Measurements from ENCODE around the gene NCAPD2.
A peak's percentile ranks its signal among the peaks of the same experiment; 100 is the strongest.

NCAPD2 gene

DNA sequence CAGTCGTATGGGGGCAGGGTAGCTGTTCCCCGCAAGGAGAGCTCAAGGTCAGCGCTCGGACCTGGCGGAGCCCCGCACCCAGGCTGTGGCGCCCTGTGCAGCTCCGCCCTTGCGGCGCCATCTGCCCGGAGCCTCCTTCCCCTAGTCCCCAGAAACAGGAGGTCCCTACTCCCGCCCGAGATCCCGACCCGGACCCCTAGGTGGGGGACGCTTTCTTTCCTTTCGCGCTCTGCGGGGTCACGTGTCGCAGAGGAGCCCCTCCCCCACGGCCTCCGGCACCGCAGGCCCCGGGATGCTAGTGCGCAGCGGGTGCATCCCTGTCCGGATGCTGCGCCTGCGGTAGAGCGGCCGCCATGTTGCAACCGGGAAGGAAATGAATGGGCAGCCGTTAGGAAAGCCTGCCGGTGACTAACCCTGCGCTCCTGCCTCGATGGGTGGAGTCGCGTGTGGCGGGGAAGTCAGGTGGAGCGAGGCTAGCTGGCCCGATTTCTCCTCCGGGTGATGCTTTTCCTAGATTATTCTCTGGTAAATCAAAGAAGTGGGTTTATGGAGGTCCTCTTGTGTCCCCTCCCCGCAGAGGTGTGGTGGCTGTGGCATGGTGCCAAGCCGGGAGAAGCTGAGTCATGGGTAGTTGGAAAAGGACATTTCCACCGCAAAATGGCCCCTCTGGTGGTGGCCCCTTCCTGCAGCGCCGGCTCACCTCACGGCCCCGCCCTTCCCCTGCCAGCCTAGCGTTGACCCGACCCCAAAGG lies 41.2 kb downstream of the NCAPD2 start:
- peak; percentile 75 to 77 for DNase-seq

DNA sequence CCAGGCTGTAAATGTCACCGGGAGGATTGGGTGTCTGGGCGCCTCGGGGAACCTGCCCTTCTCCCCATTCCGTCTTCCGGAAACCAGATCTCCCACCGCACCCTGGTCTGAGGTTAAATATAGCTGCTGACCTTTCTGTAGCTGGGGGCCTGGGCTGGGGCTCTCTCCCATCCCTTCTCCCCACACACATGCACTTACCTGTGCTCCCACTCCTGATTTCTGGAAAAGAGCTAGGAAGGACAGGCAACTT lies 41.7 kb downstream of the NCAPD2 start:
- no peak for DNase-seq

DNA sequence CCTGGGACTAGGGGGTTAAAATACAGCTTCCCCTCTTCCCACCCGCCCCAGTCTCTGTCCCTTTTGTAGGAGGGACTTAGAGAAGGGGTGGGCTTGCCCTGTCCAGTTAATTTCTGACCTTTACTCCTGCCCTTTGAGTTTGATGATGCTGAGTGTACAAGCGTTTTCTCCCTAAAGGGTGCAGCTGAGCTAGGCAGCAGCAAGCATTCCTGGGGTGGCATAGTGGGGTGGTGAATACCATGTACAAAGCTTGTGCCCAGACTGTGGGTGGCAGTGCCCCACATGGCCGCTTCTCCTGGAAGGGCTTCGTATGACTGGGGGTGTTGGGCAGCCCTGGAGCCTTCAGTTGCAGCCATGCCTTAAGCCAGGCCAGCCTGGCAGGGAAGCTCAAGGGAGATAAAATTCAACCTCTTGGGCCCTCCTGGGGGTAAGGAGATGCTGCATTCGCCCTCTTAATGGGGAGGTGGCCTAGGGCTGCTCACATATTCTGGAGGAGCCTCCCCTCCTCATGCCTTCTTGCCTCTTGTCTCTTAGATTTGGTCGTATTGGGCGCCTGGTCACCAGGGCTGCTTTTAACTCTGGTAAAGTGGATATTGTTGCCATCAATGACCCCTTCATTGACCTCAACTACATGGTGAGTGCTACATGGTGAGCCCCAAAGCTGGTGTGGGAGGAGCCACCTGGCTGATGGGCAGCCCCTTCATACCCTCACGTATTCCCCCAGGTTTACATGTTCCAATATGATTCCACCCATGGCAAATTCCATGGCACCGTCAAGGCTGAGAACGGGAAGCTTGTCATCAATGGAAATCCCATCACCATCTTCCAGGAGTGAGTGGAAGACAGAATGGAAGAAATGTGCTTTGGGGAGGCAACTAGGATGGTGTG lies 42.3 kb downstream of the NCAPD2 start:
- no peak for DNase-seq

GRCh38 chr12:6536894-6537579 lies 43.1 kb downstream of the NCAPD2 start:
- DNase-seq = peak in 1 of 2 donors; percentile 10

DNA sequence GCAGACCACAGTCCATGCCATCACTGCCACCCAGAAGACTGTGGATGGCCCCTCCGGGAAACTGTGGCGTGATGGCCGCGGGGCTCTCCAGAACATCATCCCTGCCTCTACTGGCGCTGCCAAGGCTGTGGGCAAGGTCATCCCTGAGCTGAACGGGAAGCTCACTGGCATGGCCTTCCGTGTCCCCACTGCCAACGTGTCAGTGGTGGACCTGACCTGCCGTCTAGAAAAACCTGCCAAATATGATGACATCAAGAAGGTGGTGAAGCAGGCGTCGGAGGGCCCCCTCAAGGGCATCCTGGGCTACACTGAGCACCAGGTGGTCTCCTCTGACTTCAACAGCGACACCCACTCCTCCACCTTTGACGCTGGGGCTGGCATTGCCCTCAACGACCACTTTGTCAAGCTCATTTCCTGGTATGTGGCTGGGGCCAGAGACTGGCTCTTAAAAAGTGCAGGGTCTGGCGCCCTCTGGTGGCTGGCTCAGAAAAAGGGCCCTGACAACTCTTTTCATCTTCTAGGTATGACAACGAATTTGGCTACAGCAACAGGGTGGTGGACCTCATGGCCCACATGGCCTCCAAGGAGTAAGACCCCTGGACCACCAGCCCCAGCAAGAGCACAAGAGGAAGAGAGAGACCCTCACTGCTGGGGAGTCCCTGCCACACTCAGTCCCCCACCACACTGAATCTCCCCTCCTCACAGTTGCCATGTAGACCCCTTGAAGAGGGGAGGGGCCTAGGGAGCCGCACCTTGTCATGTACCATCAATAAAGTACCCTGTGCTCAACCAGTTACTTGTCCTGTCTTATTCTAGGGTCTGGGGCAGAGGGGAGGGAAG lies 43.9 kb downstream of the NCAPD2 start:
- peak; percentile 83 to 89 for DNase-seq

GRCh38 chr12:6538420-6539313 lies 44.8 kb downstream of the NCAPD2 start:
- DNase-seq = peak in 1 of 2 donors; percentile 10

DNA sequence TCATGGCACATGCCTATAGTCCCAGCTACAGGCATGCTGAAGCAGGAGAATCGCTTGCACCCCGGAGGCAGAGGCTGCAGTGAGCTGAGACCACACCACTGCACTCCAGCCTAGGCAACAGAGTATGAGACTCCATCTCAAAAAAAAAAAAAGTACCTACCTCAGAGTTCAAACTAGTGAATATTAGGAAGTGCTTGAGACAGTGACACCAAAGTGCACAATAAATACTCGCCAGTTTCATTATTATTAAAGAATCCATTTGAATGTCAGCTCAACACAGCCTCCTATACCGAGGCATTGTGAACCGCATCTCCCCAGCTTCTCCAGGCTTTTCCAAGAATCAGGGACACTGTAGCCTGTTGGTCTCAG lies 45.4 kb downstream of the NCAPD2 start:
- DNase-seq = no peak

GRCh38 chr12:6539707-6540134 lies 45.8 kb downstream of the NCAPD2 start:
- no peak for DNase-seq

DNA sequence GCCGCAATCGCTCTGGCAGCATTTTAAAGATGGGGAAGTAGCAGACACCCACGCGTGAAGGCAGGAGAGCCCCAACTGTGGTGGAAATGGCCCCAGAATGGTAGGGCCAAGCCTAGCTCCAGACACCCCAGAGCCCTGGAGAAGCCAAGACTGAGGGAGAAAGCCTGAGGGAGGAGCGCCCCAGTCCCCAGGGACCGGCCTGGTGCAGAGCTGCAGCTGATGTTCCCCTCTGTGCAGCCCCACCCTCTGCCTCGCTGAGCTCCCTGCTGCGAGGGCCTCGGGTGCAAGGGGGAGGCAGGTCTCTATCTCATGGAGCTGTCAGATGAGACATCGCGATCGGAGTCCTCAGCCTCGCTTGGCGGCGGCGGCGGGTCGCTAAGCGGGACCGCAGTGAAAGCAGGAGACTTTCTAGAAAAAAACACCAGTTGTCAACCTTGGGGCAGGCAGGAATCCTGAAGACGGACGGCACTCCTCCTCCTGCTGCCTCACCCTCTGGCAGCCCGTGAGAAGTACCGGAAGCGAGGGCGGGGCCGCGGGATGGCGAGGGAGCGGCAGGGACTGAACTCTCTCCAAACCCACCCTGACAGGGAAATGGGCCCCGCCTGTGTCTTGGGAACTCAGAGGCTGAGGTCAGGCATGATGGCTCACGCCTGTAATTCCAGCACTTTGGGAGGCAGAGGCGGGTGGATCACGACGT lies 46.4 kb downstream of the NCAPD2 start:
- DNase-seq = peak in 1 of 2 donors; percentile 45

- DNase-seq = no peak
Observed at GRCh38 chr12:6541371-6542165, 47.7 kb downstream of the NCAPD2 start.

DNA sequence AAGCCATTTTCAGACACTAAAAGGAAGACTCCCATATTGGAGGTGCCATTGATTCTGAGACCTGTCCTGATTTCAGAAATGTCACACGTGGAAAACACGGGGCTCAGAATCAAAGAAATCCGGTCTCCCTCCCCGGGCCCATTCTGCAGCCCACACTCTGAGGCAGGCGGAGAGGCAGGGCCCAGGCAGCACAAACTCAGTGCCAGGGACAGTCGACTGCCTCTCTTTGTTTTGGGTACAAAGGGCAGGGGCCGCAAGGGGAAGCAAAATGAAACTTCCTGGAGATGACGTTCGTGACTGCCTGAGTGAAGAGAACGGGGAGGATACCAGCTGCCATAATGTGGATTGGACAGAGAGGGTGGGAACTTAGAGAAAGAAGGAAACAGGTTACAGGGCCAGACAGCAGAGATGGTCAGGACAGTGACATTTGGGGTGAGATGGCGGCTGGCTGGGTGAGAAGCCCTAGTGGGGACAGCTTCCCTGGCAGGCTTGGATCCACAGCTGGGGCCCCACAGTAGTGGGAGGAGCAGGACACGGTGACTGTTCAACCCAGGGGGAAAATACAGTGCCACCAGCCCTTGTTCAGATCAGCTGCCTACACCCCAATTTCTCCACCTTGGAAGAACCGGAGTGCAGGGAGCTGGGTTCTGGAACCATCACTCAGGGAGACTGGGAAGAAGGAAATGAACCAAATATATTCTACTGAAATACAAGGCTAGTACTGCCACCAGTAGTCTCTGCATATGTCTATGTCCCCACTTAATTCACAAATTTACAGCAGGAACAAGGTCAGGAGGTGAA lies 48.5 kb downstream of the NCAPD2 start:
- peak in 1 of 2 donors; percentile 28 for DNase-seq

DNA sequence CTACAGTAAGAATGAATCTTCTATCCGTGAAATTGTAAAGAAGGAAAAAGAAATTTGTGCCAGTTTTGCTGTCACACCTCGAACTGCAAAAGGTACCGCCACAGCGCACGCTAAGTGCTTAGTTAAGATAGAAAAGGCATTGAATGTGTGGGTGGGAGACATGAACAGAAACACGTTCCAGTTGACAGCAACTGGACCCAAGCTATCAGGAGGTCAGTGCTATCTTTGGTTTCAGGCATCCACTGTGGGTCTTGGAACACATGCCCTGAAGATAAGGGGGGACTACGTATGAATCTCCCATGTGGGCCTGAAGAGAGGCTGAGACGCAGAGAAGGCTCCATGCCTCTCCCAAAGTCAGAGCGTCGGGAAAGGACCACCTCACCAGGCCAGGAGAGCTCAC lies 52.1 kb downstream of the NCAPD2 start:
- no peak for DNase-seq

- no peak for DNase-seq
Observed at GRCh38 chr12:6547566-6547965, 53.7 kb downstream of the NCAPD2 start.

DNA sequence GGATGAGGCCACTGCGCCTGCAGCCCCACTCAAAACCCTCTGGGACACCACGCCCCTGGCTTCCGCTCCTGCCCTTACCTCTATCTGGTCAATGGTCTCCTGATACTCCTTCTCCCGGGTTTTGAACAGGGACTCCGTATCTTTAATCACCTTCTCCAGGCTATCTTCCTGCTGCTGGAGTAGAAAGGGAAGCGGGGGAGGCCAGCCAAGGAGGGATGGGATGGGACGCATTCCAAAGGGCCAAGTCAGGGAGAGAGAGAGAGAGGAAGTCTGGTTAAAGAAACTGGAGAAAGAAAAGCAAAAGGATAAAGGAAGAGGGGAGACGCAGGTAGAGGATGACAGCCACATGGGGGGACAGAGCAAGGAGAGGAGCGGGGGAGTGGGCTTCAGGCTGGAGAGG lies 54.1 kb downstream of the NCAPD2 start:
- no peak for DNase-seq

DNA sequence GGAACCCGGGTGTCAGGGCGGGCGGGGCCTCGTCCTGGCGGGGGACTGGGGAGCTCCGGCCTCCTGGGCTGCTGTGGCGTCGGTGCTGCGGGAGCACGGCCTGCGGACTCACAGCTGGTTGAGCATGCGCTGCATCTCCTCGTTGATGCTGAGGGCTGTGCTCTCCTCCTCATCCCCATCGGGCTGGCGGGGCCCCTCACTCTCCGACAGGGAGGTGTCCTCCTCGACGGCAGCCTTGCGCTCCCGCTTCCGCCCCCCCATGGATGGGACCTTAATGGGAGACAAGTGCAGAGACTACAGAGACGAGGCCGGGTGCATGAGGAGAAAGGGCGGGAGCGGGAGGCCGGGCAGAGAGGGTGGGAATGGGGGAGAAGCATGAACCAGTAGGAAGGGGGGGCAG lies 54.7 kb downstream of the NCAPD2 start:
- DNase-seq = no peak

GRCh38 chr12:6548966-6549683 lies 55.2 kb downstream of the NCAPD2 start:
- DNase-seq = no peak

DNA sequence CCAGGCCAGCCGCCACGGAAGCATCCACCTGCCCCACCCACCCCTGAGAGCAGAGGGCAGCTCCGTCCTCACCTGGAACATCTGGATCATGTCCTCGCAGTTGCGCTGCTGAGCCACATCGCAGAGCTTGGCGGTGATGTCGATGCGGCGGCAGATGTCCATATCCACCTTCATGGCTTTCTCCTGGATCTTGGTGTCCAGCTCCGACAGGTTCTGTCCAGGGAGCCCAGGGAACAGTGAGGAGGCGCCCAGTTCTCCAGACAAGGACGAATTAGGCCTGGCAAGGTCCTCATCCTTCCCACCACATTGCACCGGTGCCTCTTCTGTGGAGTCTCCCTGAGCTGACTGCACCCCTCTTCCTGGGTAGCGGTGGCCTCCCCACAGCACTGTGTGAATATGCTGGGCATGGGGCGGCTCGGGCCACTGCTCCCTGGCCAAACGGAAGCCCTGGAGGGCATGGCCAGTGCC lies 55.8 kb downstream of the NCAPD2 start:
- no peak for DNase-seq

DNA sequence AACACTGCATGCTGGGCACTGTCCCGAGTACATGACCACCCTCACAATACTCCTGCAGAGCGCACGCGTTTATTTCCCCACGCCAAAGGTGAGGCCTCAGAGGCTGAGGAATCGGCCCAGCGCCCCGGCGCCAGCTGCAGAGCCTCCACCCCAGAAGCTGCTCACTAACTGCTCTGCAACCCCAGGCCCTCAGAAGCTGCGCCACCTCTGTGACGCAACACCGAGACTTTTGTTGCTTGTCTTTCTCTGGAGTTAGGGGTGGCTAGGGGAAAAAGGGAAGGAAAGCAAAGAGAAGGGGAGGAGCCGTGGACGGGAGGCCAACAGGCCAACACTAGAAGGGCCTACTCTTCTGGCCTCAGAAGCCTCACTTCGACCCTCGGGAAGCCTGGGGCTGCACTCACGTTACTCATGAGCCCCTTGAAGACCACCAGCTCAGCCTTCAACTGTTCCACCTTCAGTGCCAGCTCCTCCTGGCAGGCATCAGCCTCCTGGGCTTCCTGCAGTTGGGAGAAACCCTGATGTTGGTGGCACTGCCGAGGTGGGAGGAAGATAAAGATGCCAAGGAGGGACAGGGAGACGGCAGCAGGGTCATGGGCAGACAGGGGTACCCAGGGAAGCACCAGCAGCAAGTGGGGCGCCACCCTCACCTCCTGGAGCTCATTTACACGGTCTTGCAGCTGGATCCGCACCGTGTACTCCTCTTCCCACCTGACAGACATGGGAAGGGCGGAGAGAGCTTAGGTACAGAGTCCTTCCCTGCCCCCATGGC lies 56.6 kb downstream of the NCAPD2 start:
- peak in 1 of 2 donors; percentile 37 for DNase-seq
